Hepatocyte (in vitro differentiated cells): ENCODE results near the gene TXNRD2. TPM values are rescaled to one million over a fixed set of nuclear protein-coding genes. Genes with fewer than 3 reads are reported as not detected.

ENCODE experiments used
- DNase-seq: peaks from one replicate; pipeline ENCODE4 v3.0.0-alpha.2; 2016; ENCODE audit warnings: low spot score
- H2AFZ ChIP-seq: fragments of 200-600 bp; sonication (generic); 2 replicates; pipeline ENCODE4 v1.6.0; 2016; ENCODE audit warnings: antibody characterized with exemption, mild to moderate bottlenecking
- H3K27ac ChIP-seq: fragments of 200-600 bp; sonication (generic); 2 replicates; pipeline ENCODE4 v1.5.1; 2016; ENCODE audit warnings: mild to moderate bottlenecking
- H3K27me3 ChIP-seq: fragments of 200-600 bp; sonication (generic); 2 replicates; pipeline ENCODE4 v1.6.1; 2016
- H3K36me3 ChIP-seq: fragments of 200-600 bp; sonication (generic); replicated peaks from 2 replicates; pipeline ENCODE4 v1.5.1; 2016; ENCODE audit warnings: low read depth; ENCODE audit not compliant: insufficient read depth
- H3K4me1 ChIP-seq: fragments of 200-600 bp; sonication (generic); 2 replicates; pipeline ENCODE4 v1.5.1; 2016; ENCODE audit warnings: mild to moderate bottlenecking, moderate library complexity; ENCODE audit not compliant: insufficient read depth
- H3K4me2 ChIP-seq: fragments of 200-600 bp; sonication (generic); 2 replicates; pipeline ENCODE4 v1.6.0; 2016
- H3K4me3 ChIP-seq: fragments of 200-600 bp; sonication (generic); 2 replicates; pipeline ENCODE4 v1.5.1; 2016; ENCODE audit warnings: mild to moderate bottlenecking
- H3K79me2 ChIP-seq: fragments of 200-600 bp; sonication (generic); 2 replicates; pipeline ENCODE4 v1.6.0; 2017; ENCODE audit warnings: mild to moderate bottlenecking
- H3K9me2 ChIP-seq: fragments of 200-600 bp; sonication (generic); replicated peaks from 2 replicates; pipeline ENCODE4 v1.6.0; 2017; ENCODE audit warnings: mild to moderate bottlenecking; ENCODE audit not compliant: insufficient read depth
- H3K9me3 ChIP-seq: fragments of 200-600 bp; sonication (generic); 2 replicates; pipeline ENCODE4 v1.5.1; 2016; ENCODE audit warnings: low read depth, mild to moderate bottlenecking
- H4K20me1 ChIP-seq: fragments of 200-600 bp; sonication (generic); 2 replicates; pipeline ENCODE4 v1.6.0; 2016; ENCODE audit warnings: mild to moderate bottlenecking; ENCODE audit not compliant: insufficient read depth, poor library complexity, severe bottlenecking
- CTCF ChIP-seq: fragments of 200-600 bp; sonication (generic); IDR thresholded peaks from 2 replicates; pipeline ENCODE4 v1.5.1; 2016; ENCODE audit warnings: antibody characterized with exemption, mild to moderate bottlenecking; ENCODE audit not compliant: poor library complexity
- EZH2 ChIP-seq: fragments of 200-600 bp; sonication (generic); IDR thresholded peaks from 2 replicates; pipeline ENCODE4 v1.6.1; 2016; ENCODE audit warnings: antibody characterized with exemption, mild to moderate bottlenecking, borderline replicate concordance
- EZH2phosphoT487 ChIP-seq: fragments of 200-600 bp; sonication (generic); IDR thresholded peaks from one replicate; pipeline ENCODE4 v1.6.1; 2018; ENCODE audit warnings: antibody characterized with exemption, mild to moderate bottlenecking, low read depth, moderate library complexity; ENCODE audit not compliant: unreplicated experiment, severe bottlenecking
- WGBS: methylation state at CpG from one replicate; pipeline ENCODE4 v1.1.6; 2016; ENCODE audit warnings: low lambda C conversion rate; ENCODE audit errors: missing lambda C conversion rate; 5-methylcytosine and 5-hydroxymethylcytosine counted together
- polyA plus RNA-seq: library from polyadenylated mRNA; unstranded; fragments of >200 nt; fragmentation: Nextera tagmentation; extraction: Ambion mirVana; gene quantifications from 2 replicates; pipeline ENCODE4 v1.2.1, GENCODE V29; 2016
- total RNA-seq: library from RNA; depleted of rRNA; stranded (reverse); fragments of >200 nt; gene quantifications from 2 replicates; pipeline ENCODE4 v1.2.3, GENCODE V29; 2014

Gene TXNRD2
- total and polyA plus RNA-seq, 2 experiments from 2014 or later, result 0.60 to 2.1 TPM

DNA sequence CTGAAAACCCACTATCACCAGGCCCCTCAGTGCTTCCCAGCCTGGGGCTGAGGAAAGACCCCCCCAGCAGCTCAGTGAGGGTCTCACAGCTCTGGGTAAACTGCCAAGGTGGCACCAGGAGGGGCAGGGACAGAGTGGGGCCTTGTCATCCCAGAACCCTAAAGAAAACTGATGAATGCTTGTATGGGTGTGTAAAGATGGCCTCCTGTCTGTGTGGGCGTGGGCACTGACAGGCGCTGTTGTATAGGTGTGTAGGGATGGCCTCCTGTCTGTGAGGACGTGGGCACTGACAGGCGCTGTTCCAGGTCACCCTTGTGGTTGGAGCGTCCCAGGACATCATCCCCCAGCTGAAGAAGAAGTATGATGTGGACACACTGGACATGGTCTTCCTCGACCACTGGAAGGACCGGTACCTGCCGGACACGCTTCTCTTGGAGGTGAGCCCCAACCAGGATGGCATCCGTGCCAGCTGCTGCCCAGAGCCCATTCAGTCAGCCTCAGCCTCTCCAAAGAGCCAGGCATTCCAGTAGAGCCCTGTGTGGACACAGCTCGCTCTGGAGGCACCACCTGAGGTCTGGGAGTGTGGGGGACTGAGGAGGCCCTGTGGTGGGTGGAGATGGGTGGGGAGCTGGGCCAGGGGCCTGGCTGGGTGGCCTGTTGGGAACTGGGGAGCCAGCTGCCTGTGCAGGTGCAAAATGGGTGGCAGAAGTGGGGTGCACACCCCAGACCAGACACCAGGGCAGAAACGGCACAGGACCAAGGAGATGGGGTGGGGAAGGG lies 22.4 kb upstream of the TXNRD2 start:
- H3K4me2 ChIP-seq, result peak overlapping the region; percentile 76
- no peaks in the 10 kb centered on the region for H3K9me3 ChIP-seq
- H3K9me2 ChIP-seq, result no peaks in the 10 kb centered on the region
- TF ChIP-seq EZH2phosphoT487 (no peak), EZH2 (no peak)
- peak overlapping the region; percentile 96 for H3K27ac ChIP-seq
- DNase-seq, result no peak
- H3K4me1 ChIP-seq, result peaks cover 44% of the 10 kb centered on the region
- no peaks in the 10 kb centered on the region for H3K36me3 ChIP-seq
- H4K20me1 ChIP-seq, result no peaks in the 10 kb centered on the region
- no peak overlapping the region for H3K4me3 ChIP-seq
- H3K79me2 ChIP-seq, result peaks cover 15% of the 10 kb centered on the region
- H3K27me3 ChIP-seq, result no peaks in the 10 kb centered on the region
- H2AFZ ChIP-seq, result no peak overlapping the region
- WGBS, result 97% methylated on average over 11 of the region's 12 CpGs

- peaks cover 49% of the 10 kb centered on the region for H3K4me1 ChIP-seq
- no peak for TF ChIP-seq CTCF
- TF ChIP-seq EZH2, result no peak
- no peak for TF ChIP-seq EZH2phosphoT487
These were observed 21.5 kb upstream of the TXNRD2 start for GRCh38 chr22:19962909-19963806.

GRCh38 chr22:19962246-19962908 lies 20.8 kb upstream of the TXNRD2 start:
- H3K4me3 ChIP-seq, result no peak overlapping the region
- TF ChIP-seq CTCF (peak; percentile 61), EZH2 (no peak)
- H3K9me2 ChIP-seq, result no peaks in the 10 kb centered on the region
- H3K4me2 ChIP-seq, result peak overlapping the region; percentile 76
- WGBS, result 45% methylated on average over 18 of the region's 22 CpGs
- no peaks in the 10 kb centered on the region for H3K36me3 ChIP-seq
- H3K27me3 ChIP-seq, result no peaks in the 10 kb centered on the region
- no peaks in the 10 kb centered on the region for H4K20me1 ChIP-seq
- peak overlapping the region; percentile 94 for H3K27ac ChIP-seq
- no peaks in the 10 kb centered on the region for H3K9me3 ChIP-seq
- peaks cover 49% of the 10 kb centered on the region for H3K4me1 ChIP-seq
- DNase-seq, result peak; percentile 94
- no peak overlapping the region for H2AFZ ChIP-seq
- H3K79me2 ChIP-seq, result peaks cover 15% of the 10 kb centered on the region

More at GRCh38 chr22:19962909-19963806, 21.5 kb upstream of the TXNRD2 start:
- Histone ChIP-seq H4K20me1 (no peaks in the 10 kb centered on the region), H3K9me2 (no peaks in the 10 kb centered on the region), H3K36me3 (no peaks in the 10 kb centered on the region), H3K9me3 (no peaks in the 10 kb centered on the region), H3K27me3 (no peaks in the 10 kb centered on the region), H3K27ac (peak overlapping the region; percentile 96), H2AFZ (no peak overlapping the region), H3K4me3 (no peak overlapping the region), H3K79me2 (peaks cover 15% of the 10 kb centered on the region), H3K4me2 (peak overlapping the region; percentile 76)
- 58% methylated on average over 25 of the region's 30 CpGs for WGBS
- peak; percentile 95 for DNase-seq
